ENCODE data around the gene LCN2.
"Not testable (repeated sequence)": the region's sequence is repeated elsewhere in the genome, so short reads cannot be mapped to it uniquely, and the experiment has no call there.

LCN2 gene

GRCh38 chr9:128149001-128149701, at the start of gene LCN2:
LCN2 (plus strand) TSS chr9:128149453; CDS start chr9:128149526, 73 bp downstream.
- DNase-seq: no peak

GRCh38 chr9:128099932-128100491, 49.2 kb upstream of the LCN2 start:
- no peak for DNase-seq

- DNase-seq: no peak
Observed at GRCh38 chr9:128100581-128100980, 48.7 kb upstream of the LCN2 start.

- DNase-seq: no peak
Observed at GRCh38 chr9:128101231-128101661, 48.0 kb upstream of the LCN2 start.

- no peak for DNase-seq
Observed at GRCh38 chr9:128101690-128102089, 47.6 kb upstream of the LCN2 start.

GRCh38 chr9:128102196-128102595, 47.1 kb upstream of the LCN2 start:
- DNase-seq: no peak

- DNase-seq: no peak
Observed at GRCh38 chr9:128102861-128103588, 46.2 kb upstream of the LCN2 start.

- DNase-seq: peak; percentile 50
Observed at GRCh38 chr9:128103589-128103962, 45.7 kb upstream of the LCN2 start.

GRCh38 chr9:128104171-128104618, 45.1 kb upstream of the LCN2 start:
- DNase-seq: no peak

- no peak for DNase-seq
Observed at GRCh38 chr9:128105538-128106175, 43.6 kb upstream of the LCN2 start.

GRCh38 chr9:128106181-128106939, 42.9 kb upstream of the LCN2 start:
- DNase-seq: no peak

- no peak for DNase-seq
Observed at GRCh38 chr9:128106940-128107467, 42.2 kb upstream of the LCN2 start.

- no peak for DNase-seq
Observed at GRCh38 chr9:128107468-128108268, 41.6 kb upstream of the LCN2 start.

- DNase-seq: no peak
Observed at GRCh38 chr9:128108269-128109049, 40.8 kb upstream of the LCN2 start.

- no peak for DNase-seq
Observed at GRCh38 chr9:128109050-128109709, 40.1 kb upstream of the LCN2 start.

GRCh38 chr9:128111726-128112125, 37.5 kb upstream of the LCN2 start:
- not testable (repeated sequence) for DNase-seq

- no peak for DNase-seq
Observed at GRCh38 chr9:128113526-128114325, 35.5 kb upstream of the LCN2 start.

- DNase-seq: no peak
Observed at GRCh38 chr9:128114326-128115186, 34.7 kb upstream of the LCN2 start.

All from CD4-positive, alpha-beta T cell treated with Interleukin-21 for 1 hour (primary cell).